Measurements from ENCODE around the gene PCAT6.
A peak's percentile ranks its signal among the peaks of the same experiment; 100 is the strongest.
"Not testable (repeated sequence)": the region's sequence is repeated elsewhere in the genome, so short reads cannot be mapped to it uniquely, and the experiment has no call there.

The PCAT6 gene

GRCh38 chr1:202810615-202811295 lies at the start of gene PCAT6:
TSS of gene PCAT6 (plus strand) at chr1:202810954.
- DNase-seq (ENCODE audit: low spot score) = peak; percentile 94

DNA sequence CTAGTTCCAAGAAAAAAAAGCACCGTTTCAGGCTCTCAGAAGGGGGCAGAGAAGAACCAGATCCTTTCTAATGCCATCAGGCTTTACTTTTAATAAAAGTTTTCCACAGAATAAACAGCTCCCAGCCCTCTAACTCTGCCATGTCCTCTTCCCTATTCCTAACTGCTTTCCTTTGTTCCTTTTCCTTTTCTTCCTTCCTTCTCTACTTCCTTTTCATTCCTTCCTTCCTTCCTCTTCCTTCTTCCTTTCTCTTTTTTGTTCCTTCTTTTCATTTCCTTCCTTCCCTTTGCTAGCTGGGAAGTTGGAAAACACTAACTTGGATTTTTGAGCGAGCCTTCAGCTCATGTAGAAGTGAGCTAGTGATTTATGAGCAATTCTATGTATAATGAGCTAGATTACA lies 48.7 kb upstream of the PCAT6 start:
- DNase-seq (ENCODE audit: low spot score) = no peak

- DNase-seq (ENCODE audit: low spot score) = no peak
Measured at GRCh38 chr1:202765721-202766120, 45.0 kb upstream of the PCAT6 start.

GRCh38 chr1:202770135-202770534 lies 40.6 kb upstream of the PCAT6 start:
- DNase-seq (ENCODE audit: low spot score) = no peak

- DNase-seq (ENCODE audit: low spot score) = no peak
Measured at GRCh38 chr1:202781180-202781579, 29.6 kb upstream of the PCAT6 start.

DNA sequence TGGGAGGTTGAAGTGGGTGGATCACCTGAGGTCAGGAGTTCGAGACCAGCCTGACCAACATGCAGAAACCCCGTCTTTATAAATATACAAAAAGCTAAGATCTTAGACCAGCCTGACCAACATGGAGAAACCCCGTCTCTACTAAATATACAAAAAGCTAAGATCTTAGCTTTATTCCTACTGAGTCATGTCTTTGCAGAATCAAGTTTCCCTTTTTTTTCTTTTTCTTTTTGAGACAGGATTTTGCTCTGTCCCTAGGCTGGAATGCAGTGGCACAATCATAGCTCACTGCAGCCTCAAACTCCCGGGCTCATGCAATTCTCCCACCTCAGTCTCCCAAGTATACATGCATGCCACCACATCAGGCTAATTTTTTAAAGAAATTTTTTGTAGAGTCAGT lies 23.9 kb upstream of the PCAT6 start:
- no peak for DNase-seq (ENCODE audit: low spot score)

GRCh38 chr1:202788800-202789199 lies 22.0 kb upstream of the PCAT6 start:
- no peak for DNase-seq (ENCODE audit: low spot score)

- DNase-seq (ENCODE audit: low spot score) = no peak
Measured at GRCh38 chr1:202791077-202791747, 19.5 kb upstream of the PCAT6 start.

DNA sequence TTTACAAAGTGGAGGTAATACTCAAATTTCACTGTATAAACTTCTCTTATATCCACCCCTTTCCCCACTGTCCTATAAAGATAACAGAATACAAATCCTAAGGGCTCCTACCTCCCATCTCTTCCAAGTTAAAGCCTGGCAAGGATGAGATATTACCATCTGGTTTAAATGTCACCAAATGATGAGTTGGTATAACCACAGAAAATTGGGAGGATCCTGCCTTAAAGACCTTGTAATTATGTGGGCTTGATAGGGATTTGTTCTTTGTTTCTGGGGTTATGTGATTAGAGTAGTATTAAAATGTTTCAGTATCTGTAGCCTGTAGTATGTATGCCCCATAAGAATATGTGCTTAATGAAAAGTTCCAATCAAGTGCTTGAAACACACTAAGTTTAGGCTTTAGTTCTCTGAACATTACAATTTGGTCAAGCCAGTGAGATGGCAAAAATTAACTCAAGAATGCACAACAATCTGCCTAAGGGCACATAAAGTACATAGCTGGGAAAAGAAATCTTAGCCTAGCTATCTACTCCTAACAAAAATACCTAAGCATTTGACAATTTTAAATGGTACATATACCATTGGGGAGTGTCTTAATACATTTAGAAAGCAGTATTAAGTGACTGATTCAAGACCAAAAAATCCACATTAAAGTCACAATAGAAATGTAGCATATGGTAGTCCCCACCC lies 16.6 kb upstream of the PCAT6 start:
- no peak for DNase-seq (ENCODE audit: low spot score)

- not testable (repeated sequence) for DNase-seq (ENCODE audit: low spot score)
Measured at GRCh38 chr1:202794931-202795330, 15.8 kb upstream of the PCAT6 start.

DNA sequence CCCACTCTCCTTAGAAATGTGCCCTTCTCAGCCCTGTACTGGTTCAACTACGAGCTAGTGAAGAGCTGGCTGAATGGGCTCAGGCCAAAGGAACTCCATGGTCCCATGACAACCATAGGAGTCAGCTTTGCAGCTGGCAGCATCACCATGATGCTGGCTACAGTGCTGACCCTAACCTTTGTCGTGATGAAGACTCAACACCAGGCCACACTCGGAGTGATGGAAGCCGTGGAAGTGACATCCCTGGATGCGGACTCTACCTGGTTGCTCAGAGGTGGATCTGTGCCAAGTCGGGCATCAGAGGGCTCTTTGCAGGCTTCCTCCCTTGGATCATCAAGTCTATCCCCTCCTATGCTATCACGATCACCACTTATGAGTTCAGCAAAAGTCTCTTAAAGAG lies 14.1 kb upstream of the PCAT6 start:
- DNase-seq (ENCODE audit: low spot score) = no peak

DNA sequence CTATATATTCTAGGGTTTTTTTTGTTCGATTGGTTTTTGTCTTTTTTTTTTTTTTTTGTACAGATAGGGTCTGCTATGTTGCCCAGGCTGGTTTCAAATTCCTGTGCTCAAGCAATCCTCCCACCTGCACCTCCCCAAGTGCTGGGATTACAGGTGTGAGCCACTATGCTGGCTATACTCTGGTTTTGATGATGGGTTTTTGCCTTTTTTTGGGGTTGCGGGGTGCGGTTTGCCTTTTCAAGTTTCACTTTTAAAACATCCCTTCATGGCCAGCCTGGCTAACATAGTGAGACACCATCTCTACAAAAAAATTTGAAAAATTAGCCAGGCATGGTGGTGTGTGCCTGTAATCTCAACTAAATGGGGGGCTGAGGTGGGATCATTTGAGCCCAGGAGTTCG lies 12.5 kb upstream of the PCAT6 start:
- no peak for DNase-seq (ENCODE audit: low spot score)

DNA sequence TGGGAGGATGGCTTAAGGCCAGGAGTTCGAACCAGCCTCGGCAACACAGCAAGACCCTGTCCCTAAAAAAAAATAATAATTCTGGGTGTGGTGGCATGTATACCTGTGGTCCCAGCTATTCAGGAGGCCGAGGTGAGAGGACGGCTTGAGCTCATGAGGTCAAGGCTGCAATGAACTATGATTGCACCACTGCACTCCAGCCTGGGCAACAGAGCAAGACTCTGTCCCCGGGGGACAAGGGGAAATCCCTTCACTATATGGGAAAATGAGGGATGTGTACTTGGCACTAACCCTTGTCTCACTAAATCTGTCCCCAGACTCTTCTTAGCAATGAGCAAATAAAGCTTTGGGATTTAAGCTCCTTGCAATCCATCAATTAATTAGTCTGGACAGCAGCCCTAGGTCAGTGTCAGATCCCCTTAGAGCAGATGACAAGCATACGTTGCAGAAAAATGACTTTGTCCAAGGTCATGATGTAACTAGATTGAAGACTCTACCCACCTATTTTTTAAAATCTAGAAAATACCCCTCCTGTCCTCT lies 11.9 kb upstream of the PCAT6 start:
- no peak for DNase-seq (ENCODE audit: low spot score)

- no peak for DNase-seq (ENCODE audit: low spot score)
Measured at GRCh38 chr1:202800742-202801141, 10.0 kb upstream of the PCAT6 start.

DNA sequence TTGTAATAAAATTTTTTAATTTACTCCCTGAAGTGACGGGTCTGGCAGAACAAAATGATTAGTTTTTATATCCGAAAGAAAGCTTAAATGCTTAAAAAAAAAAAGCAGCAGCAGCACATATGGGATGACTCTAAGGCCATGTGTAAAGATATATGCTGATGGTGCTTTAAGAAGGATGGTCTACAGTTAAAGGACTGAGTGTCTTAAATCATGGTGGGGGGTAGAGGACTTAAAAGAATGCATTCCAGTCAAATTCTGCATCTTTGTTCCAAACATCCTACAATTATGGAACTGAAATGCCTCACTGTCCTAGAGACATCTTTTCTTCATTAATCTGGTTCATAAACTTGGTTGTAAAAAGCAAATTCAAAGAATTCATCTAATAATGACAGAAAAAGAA lies 9.6 kb upstream of the PCAT6 start:
- DNase-seq (ENCODE audit: low spot score) = no peak

- DNase-seq (ENCODE audit: low spot score) = no peak
Measured at GRCh38 chr1:202802034-202802433, 8.7 kb upstream of the PCAT6 start.

- DNase-seq (ENCODE audit: low spot score) = no peak
Measured at GRCh38 chr1:202802998-202803932, 7.5 kb upstream of the PCAT6 start.

DNA sequence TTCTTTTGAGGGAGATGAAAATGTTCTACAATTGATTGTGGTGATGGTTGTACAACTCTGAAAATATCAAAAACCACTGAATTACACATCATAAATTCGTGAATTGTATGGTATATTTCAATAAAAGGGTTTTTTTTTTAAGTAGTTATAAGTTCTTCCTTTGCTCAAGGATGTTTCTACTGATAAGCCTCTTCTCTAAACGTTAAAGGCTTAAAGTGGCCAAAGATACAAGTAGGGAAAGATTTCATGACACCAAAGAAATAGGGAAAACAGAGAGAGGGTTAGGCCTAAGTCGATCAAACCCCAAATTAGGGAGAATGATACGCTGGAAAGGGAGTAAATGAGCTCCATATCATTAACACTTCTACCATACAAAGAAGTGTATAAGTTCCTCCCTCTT lies 6.6 kb upstream of the PCAT6 start:
- DNase-seq (ENCODE audit: low spot score) = no peak

- peak; percentile 1 for DNase-seq (ENCODE audit: low spot score)
Measured at GRCh38 chr1:202805886-202806844, 4.6 kb upstream of the PCAT6 start.

GRCh38 chr1:202806845-202807450 lies 3.8 kb upstream of the PCAT6 start:
- peak; percentile 18 for DNase-seq (ENCODE audit: low spot score)

Data from globus pallidus (tissue), 1 donor.